ENCODE results near the gene DPCD.
"Not testable (repeated sequence)": the region's sequence is repeated elsewhere in the genome, so short reads cannot be mapped to it uniquely, and the experiment has no call there.

Gene DPCD

DNA sequence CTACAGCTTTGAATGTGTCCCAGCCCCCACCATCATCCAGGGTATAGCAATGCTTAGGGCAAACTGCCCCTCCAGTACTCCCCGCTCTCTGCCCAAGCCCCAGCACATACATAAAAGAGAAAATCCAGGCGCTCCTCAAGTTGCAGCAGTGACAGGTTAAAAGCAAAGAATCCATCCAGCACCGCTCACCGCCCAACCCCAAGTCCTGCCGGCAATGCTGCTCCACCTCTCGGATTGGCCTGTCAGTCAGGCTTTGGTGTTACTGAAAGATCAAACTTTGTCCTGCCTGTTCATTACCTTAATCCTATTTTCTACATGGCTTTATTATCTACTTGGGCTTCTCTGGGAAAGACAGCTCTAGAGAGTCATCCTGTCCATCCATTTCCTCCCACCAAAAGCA lies 31.9 kb downstream of the DPCD start:
- no peak for DNase-seq (ENCODE audit: low read depth)

DNA sequence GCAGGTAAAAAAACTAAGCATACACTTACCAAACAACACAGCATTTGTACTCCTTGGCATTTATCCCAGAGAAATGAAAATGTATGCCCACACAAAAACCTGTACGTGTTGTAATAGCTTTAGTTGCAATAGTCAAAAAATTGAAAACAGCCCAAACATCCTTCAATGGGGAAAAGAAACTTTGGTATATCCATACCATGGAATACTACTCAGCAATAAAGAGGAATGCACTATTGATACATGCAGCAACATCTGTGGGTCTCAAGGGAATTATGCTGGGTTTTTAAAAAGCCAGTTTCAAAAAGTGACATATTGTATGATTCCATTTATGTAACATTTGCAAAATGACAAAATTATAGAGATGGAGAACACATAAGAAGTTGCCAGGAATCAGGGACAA lies 35.4 kb downstream of the DPCD start:
- DNase-seq (ENCODE audit: low read depth) = no peak

- DNase-seq (ENCODE audit: low read depth) = no peak
Measured at GRCh38 chr10:101624526-101625102, 36.5 kb downstream of the DPCD start.

DNA sequence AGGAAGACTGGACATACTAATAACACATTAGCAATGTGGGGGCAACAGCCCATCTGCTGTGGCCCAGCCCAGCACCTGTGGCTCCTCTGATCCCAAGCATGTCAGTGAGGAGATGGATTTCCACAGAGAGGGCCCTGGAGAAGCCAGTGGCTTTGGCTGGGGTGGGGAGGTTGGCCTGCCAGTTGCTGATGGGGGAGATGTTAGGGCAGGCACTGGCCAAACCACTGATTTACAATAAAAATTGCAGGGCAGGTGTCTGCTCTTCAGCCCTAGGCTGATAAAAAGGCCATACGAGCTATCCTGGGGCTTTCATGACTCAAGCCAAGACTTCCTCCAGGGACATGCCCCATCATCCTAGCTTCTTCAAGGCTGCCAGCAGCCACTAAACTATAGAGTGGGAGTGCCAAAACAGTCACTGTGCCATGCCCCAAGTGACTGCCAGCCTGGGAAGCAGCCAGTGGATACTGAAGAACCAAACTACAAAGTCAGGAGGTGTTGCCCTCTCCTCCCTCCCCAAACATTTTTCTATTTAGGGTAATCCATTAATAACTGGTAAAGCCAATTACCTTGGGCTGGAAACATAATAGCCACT lies 37.8 kb downstream of the DPCD start:
- no peak for DNase-seq (ENCODE audit: low read depth)

GRCh38 chr10:101629837-101630632 lies 41.9 kb downstream of the DPCD start:
- no peak for DNase-seq (ENCODE audit: low read depth)

- DNase-seq (ENCODE audit: low read depth) = no peak
Measured at GRCh38 chr10:101630633-101630920, 42.5 kb downstream of the DPCD start.

DNA sequence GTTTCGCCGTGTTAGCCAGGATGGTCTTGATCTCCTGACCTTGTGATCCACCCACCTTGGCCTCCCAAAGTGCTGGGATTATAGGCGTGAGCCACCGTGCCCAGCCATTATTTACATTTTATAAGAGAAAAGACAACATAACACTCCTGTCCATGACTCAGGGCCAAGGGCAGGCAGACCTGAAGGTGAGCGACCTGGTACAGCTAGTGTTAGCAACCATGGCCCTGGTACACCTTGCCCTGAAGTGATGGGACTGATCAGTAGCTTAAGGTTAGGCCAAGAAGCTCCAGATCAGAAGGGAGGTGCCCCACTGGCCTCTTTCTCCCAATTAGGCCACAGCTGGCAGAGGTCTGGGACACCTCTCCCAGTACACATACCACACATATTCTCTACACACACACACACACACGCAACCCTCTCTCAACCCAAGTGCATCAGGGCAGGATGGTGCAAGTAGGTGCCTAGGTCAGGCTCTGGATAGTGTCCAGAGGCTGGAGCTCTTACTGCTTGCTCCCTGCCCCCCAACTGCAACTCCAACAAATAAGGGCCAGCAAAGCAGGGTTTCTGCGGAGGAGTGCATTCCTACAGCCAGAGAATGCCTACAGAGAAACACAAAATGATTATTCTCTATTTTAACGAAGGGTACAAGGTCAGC lies 43.8 kb downstream of the DPCD start:
- DNase-seq (ENCODE audit: low read depth) = no peak

- not testable (repeated sequence) for DNase-seq (ENCODE audit: low read depth)
Measured at GRCh38 chr10:101633510-101633909, 45.4 kb downstream of the DPCD start.

- no peak for DNase-seq (ENCODE audit: low read depth)
Measured at GRCh38 chr10:101639141-101639900, 51.2 kb downstream of the DPCD start.

- DNase-seq (ENCODE audit: low read depth) = no peak
Measured at GRCh38 chr10:101643546-101643945, 55.4 kb downstream of the DPCD start.

DNA sequence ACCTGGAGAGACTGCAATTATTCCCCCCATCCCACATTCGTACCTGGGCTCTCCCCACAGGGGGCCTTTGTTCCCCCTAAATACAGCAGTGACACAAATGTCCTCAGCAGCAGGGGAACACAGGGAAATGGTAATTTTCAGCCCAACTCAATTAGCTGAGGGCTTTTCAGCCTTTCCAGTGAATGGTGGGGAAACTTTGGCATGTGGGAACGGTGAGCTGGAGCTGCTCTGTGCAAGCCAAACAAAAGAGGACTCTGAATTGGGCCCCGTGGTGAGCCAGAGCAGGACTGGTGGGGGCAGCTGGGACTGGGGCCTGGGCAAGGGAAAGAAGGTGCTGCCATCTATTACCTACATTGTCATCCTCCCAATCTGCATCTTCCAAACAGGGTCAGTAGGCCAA lies 55.9 kb downstream of the DPCD start:
- no peak for DNase-seq (ENCODE audit: low read depth)

- no peak for DNase-seq (ENCODE audit: low read depth)
Measured at GRCh38 chr10:101645659-101646058, 57.5 kb downstream of the DPCD start.

GRCh38 chr10:101646364-101646763 lies 58.2 kb downstream of the DPCD start:
- no peak for DNase-seq (ENCODE audit: low read depth)

- no peak for DNase-seq (ENCODE audit: low read depth)
Measured at GRCh38 chr10:101647255-101647654, 59.1 kb downstream of the DPCD start.

- DNase-seq (ENCODE audit: low read depth) = no peak
Measured at GRCh38 chr10:101649525-101650085, 61.5 kb downstream of the DPCD start.

DNA sequence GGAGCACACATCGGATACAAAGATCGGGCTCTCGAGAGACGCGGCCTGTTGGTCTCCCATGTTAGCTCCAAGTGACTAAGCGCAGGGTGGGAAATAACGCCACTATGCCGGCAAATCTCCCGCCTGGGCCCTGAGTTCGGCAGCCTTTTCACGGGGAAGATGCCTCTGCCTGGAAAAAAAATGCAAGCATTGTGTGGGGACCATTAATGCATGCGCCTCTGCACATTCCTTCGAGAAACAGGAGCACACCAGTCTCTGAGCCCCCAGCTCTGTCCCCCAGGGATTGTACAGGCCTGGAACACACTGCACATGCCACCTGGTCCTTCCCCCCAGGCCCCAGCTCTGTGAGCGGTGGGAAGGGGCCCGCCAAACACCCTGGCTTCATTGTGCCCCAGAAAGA lies 62.7 kb downstream of the DPCD start:
- DNase-seq (ENCODE audit: low read depth) = no peak

DNA sequence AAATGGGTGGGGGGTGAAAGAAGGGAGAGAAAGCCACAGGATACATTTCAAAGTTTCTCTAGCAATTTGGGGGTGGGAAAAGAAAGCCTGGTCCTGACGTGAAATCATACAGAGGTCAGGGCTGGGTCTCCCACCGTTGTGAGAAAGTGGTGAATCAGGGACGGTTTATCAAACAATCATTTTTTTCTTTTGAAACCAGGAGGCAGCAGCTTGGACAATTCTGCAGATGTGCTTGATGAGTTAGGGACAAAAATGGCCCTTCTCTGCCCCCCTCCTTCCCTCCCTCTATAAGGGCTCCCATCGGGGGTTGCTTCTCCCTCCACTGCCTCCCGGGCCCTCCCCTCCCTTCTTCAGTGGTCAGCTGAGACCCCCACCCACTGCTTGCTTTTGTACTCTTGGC lies 63.2 kb downstream of the DPCD start:
- no peak for DNase-seq (ENCODE audit: low read depth)

DNA sequence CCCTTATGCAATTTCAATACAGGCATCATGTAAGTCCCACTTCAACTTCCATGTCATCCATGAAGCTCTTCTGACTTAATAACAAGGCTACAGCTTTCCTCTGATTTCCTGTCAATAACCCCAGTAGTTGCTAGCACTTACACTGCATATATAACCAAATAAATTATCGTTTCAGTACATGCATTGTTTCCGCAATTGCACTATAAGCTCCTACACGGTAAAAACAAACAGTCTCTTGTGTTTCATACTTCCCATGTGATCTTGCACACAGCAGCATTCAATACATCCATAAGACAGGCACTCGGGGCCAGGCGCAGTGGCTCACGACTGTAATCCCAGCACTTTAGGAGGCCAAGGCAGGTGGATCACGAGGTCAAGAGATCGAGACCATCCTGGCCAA lies 65.4 kb downstream of the DPCD start:
- DNase-seq (ENCODE audit: low read depth) = no peak

DNA sequence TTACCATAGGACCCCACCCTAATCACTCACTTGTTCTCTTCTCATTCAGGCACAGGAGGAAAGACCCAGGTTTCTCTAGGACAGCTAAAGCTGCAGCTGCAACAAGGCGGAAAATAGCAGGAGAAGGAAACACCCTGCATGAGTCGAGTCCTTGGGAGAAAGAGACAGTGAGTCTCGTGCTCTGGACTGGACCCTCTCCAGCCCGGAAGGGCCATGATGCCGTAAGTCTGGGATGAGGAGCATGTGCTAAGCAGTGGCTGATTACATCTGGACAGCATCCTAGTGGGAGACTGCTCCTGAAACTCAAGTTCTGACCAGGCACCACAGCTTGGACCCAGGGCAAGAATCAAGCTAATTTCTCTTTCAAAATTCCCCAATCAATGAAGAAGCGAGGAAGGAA lies 67.4 kb downstream of the DPCD start:
- no peak for DNase-seq (ENCODE audit: low read depth)

DNA sequence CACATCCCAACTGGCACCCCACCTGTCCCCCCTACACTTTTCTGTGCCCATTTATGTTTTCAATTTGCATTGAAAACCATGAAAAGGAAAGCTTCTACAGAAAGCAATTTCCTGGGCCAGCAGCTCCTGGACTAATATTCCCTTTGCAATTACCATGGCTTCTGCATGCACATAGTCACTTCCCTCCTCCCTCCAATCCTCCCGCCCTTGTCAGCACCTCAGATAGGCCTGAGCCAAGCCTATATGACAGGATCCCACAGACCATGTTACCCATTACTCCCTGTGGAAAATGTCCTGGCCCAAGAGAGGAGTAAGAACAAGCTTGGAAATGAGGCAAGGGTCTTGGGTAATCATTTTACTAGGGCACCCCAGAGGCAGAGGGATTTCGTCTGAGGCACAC lies 68.8 kb downstream of the DPCD start:
- no peak for DNase-seq (ENCODE audit: low read depth)

DNA sequence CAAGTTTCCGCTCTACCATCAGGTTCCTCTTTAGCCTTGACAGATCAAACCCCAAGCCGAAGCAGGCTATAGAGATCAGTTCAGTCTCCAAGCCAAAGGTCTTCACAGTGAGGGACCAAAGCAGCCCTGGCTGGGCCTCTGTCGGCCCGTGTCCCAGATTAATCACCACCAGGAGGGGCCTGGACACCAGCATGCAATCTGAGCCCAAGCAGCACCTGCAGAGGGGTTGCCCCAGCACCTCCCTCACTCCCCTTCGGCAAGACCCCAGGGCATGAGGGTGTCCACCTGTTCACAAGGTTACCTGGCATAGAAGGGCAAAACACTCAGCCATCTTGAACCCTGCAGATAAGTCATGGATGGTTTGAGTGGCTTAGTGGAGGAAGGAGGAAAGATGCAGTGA lies 70.9 kb downstream of the DPCD start:
- DNase-seq (ENCODE audit: low read depth) = no peak
